Measurements from ENCODE around the gene ST8SIA1.

- no peak for TF ChIP-seq GATA2 (IDR thresholded peaks at IDR 0.05; ENCODE audit: low read depth, low read length)
- TF ChIP-seq GATA3 (IDR thresholded peaks at IDR 0.05; ENCODE audit: low read depth, low read length): no peak
These were observed 161.3 kb downstream of the ST8SIA1 start for GRCh38 chr12:22173177-22173576.

Measured in SH-SY5Y (cell line).